ENCODE data around the gene CXCL9. TPM values are rescaled to one million over a fixed set of nuclear protein-coding genes. Genes with fewer than 3 reads are reported as not detected.

CXCL9 gene
- total RNA-seq, 1 experiment from 2014 or later, result not detected

DNA sequence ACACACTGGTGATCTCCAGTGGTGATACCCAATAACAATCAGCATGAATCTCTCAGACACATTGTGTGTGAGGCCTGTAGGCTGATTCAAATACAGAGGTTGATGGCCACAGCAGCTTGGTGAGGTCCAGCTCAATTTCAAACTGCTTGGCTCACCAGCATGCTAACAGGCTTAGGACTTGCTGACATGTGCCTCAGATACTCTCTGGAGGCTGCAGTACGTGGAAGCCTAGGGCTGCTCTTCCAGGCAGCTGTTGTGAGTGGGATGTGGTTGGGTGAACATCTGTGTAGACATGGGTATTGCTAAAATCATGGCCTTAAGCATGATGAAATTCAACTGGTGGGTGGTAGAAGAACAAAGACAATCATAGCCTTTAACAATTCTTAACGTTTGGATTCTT is 4.3 kb downstream of the CXCL9 start:
- Histone ChIP-seq H3K4me1 (replicated peaks; ENCODE audit: insufficient read depth) (peaks cover 21% of the 10 kb centered on the region), H3F3A (ENCODE audit: insufficient read depth, low read depth) (peaks cover 11% of the 10 kb centered on the region; the same call in 1 of the 2 replicates), H3K79me2 (ENCODE audit: low read depth) (no peaks in the 10 kb centered on the region), H3K9me3 (ENCODE audit: insufficient read depth, low read depth) (no peaks in the 10 kb centered on the region), H2AFZ (no peak overlapping the region), H3K4me2 (no peak overlapping the region), H3K4me3 (no peak overlapping the region), H4K20me1 (ENCODE audit: insufficient read depth) (no peaks in the 10 kb centered on the region), H3K27ac (no peak overlapping the region), H3K9me2 (ENCODE audit: insufficient read depth) (no peaks in the 10 kb centered on the region), H3K36me3 (ENCODE audit: low read depth) (no peaks in the 10 kb centered on the region), H3K27me3 (ENCODE audit: insufficient read depth, low read depth) (no peaks in the 10 kb centered on the region)
- TF ChIP-seq, protein P1, sequence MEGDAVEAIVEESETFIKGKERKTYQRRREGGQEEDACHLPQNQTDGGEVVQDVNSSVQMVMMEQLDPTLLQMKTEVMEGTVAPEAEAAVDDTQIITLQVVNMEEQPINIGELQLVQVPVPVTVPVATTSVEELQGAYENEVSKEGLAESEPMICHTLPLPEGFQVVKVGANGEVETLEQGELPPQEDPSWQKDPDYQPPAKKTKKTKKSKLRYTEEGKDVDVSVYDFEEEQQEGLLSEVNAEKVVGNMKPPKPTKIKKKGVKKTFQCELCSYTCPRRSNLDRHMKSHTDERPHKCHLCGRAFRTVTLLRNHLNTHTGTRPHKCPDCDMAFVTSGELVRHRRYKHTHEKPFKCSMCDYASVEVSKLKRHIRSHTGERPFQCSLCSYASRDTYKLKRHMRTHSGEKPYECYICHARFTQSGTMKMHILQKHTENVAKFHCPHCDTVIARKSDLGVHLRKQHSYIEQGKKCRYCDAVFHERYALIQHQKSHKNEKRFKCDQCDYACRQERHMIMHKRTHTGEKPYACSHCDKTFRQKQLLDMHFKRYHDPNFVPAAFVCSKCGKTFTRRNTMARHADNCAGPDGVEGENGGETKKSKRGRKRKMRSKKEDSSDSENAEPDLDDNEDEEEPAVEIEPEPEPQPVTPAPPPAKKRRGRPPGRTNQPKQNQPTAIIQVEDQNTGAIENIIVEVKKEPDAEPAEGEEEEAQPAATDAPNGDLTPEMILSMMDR (conservative IDR thresholded peaks at IDR 0.05), result no peak
- TF ChIP-seq EZH2 (IDR thresholded peaks at IDR 0.05; ENCODE audit: low read depth), result no peak
- no TSS peak for BruUV-seq (replicated peaks)
- DNase-seq, result no peak
- CTCF ChIA-PET, result no interaction called here
- intact Hi-C loops (cut with micrococcal nuclease; ENCODE audit: unreplicated experiment), result no loop called here
- POLR2A ChIA-PET (ENCODE audit: unreplicated experiment), result no interaction called here

- Histone ChIP-seq H3K4me2 (no peak overlapping the region), H3K9me2 (ENCODE audit: insufficient read depth) (no peaks in the 10 kb centered on the region), H3K36me3 (ENCODE audit: low read depth) (no peaks in the 10 kb centered on the region), H3F3A (ENCODE audit: insufficient read depth, low read depth) (peaks cover 8% of the 10 kb centered on the region; the same call in 1 of the 2 replicates), H3K9me3 (ENCODE audit: insufficient read depth, low read depth) (no peaks in the 10 kb centered on the region), H4K20me1 (ENCODE audit: insufficient read depth) (no peaks in the 10 kb centered on the region), H2AFZ (no peak overlapping the region), H3K4me1 (replicated peaks; ENCODE audit: insufficient read depth) (peaks cover 14% of the 10 kb centered on the region), H3K79me2 (ENCODE audit: low read depth) (no peaks in the 10 kb centered on the region), H3K27me3 (ENCODE audit: insufficient read depth, low read depth) (no peaks in the 10 kb centered on the region), H3K27ac (no peak overlapping the region), H3K4me3 (no peak overlapping the region)
- TF ChIP-seq EZH2 (IDR thresholded peaks at IDR 0.05; ENCODE audit: low read depth), result no peak
- TF ChIP-seq, protein P1 (conservative IDR thresholded peaks at IDR 0.05), result no peak
- CTCF ChIA-PET, result interaction anchor here (0.7 kb wide), 1 partner anchor 89 kb away, joined by 5 read pairs; no protein-coding TSS in a partner anchor
- intact Hi-C loops (cut with micrococcal nuclease; ENCODE audit: unreplicated experiment), result no loop called here
- POLR2A ChIA-PET (ENCODE audit: unreplicated experiment), result no interaction called here
- BruUV-seq (replicated peaks), result no TSS peak
- no peak for DNase-seq
Observed at GRCh38 chr4:76002176-76002575, 5.1 kb downstream of the CXCL9 start.

GRCh38 chr4:76001700-76002099 is 5.6 kb downstream of the CXCL9 start:
- Histone ChIP-seq H3K4me1 (replicated peaks; ENCODE audit: insufficient read depth) (peaks cover 9% of the 10 kb centered on the region), H3K79me2 (ENCODE audit: low read depth) (no peaks in the 10 kb centered on the region), H2AFZ (no peak overlapping the region), H3K27me3 (ENCODE audit: insufficient read depth, low read depth) (no peaks in the 10 kb centered on the region), H4K20me1 (ENCODE audit: insufficient read depth) (no peaks in the 10 kb centered on the region), H3K4me3 (no peak overlapping the region), H3K36me3 (ENCODE audit: low read depth) (no peaks in the 10 kb centered on the region), H3K9me2 (ENCODE audit: insufficient read depth) (no peaks in the 10 kb centered on the region), H3F3A (ENCODE audit: insufficient read depth, low read depth) (peaks cover 3% of the 10 kb centered on the region; the same call in 1 of the 2 replicates), H3K4me2 (no peak overlapping the region), H3K9me3 (ENCODE audit: insufficient read depth, low read depth) (no peaks in the 10 kb centered on the region), H3K27ac (no peak overlapping the region)
- DNase-seq, result no peak
- CTCF ChIA-PET, result no interaction called here
- BruUV-seq (replicated peaks), result no TSS peak
- intact Hi-C loops (cut with micrococcal nuclease; ENCODE audit: unreplicated experiment), result no loop called here
- no peak for TF ChIP-seq EZH2 (IDR thresholded peaks at IDR 0.05; ENCODE audit: low read depth)
- TF ChIP-seq, protein P1 (conservative IDR thresholded peaks at IDR 0.05), result no peak
- POLR2A ChIA-PET (ENCODE audit: unreplicated experiment), result no interaction called here

Data from PC-9 (cell line).